GM12878 (cell line): ENCODE data around the gene GABRR1.

Experiments used
- CTCF ChIP-seq, 3 experiments: IDR thresholded peaks in 2 of 3; conservative IDR thresholded peaks in 1 of 3; 2 replicates each; pipeline ENCODE4 v1.5.1; 2011; ENCODE audit warnings: low read depth in 3 of 3, low read length in 3 of 3, mild to moderate bottlenecking in 3 of 3, control low read depth in 2 of 3, moderate library complexity in 2 of 3, inconsistent platforms in 1 of 3, mixed read lengths in 1 of 3; ENCODE audit not compliant: control insufficient read depth in 2 of 3, insufficient read depth in 1 of 3; ENCODE audit errors: extremely low read depth in 1 of 3
- ELK1 ChIP-seq: IDR thresholded peaks from 2 replicates; pipeline ENCODE4 v1.6.1; 2012; ENCODE audit warnings: low read depth, low read length, improper control_type of control experiment
- EZH2 ChIP-seq: IDR thresholded peaks from 2 replicates; pipeline ENCODE4 v1.6.1; 2012; ENCODE audit warnings: low read depth, mild to moderate bottlenecking, control low read depth, inconsistent platforms, low read length, borderline replicate concordance; ENCODE audit not compliant: control insufficient read depth
- FOXM1 ChIP-seq: IDR thresholded peaks from 2 replicates; pipeline ENCODE4 v1.6.1; 2012; ENCODE audit warnings: low read depth, mild to moderate bottlenecking, inconsistent platforms, low read length, moderate library complexity
- NR2C2 ChIP-seq: IDR thresholded peaks from 2 replicates; pipeline ENCODE4 v1.6.1; 2011; ENCODE audit warnings: borderline replicate concordance, low read depth; ENCODE audit not compliant: control insufficient read depth, insufficient read length
- POLR2A ChIP-seq: IDR thresholded peaks from 2 replicates; pipeline ENCODE4 v1.6.1; 2011; ENCODE audit warnings: low read depth, mild to moderate bottlenecking, low read length
- POLR2AphosphoS2 ChIP-seq: IDR thresholded peaks from 2 replicates; pipeline ENCODE4 v1.6.1; 2011; ENCODE audit warnings: low read depth, mild to moderate bottlenecking, low read length, improper control_type of control experiment, moderate library complexity
- SKIL ChIP-seq: fragments of 450-650 bp; IDR thresholded peaks from 2 replicates; pipeline ENCODE4 v1.6.1; 2017; ENCODE audit warnings: mild to moderate bottlenecking, low read depth, inconsistent platforms; ENCODE audit not compliant: poor library complexity, severe bottlenecking
- TAF1 ChIP-seq: IDR thresholded peaks from 2 replicates; pipeline ENCODE4 v1.6.1; 2011; ENCODE audit warnings: mild to moderate bottlenecking, low read depth, low read length, borderline replicate concordance

DNA sequence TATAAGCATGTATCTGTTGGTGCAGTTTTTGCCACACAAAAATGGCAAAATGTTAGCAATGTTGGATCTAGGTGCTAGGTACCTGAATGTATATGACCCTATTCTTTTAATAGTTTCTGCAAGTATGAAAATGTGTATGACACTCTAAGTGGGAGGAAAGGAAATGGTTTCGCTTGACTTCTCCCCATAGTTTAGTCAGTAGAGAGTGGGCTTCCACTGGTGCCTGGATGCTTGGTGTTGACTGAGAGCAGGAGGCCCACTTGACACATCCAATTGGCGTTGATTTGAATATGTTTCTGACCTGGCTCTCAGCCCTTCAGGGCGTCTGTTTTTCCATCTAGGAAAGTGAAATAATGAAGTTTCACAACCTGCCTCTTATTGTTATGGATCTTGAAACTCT lies 41.8 kb upstream of the GABRR1 start:
- TF ChIP-seq FOXM1 = no peak
- TF ChIP-seq ELK1 = no peak
- TF ChIP-seq TAF1 = no peak
- TF ChIP-seq NR2C2 = no peak
- TF ChIP-seq POLR2A = no peak
- no peak for TF ChIP-seq SKIL
- no peak for TF ChIP-seq CTCF (IDR thresholded peaks at IDR 0.05 in 2 of 3, conservative IDR thresholded peaks at IDR 0.05 in 1 of 3; ENCODE audit: control insufficient read depth in 2 of 3, extremely low read depth in 1 of 3, insufficient read depth in 1 of 3, low read depth in 3 of 3, low read length in 3 of 3)
- no peak for TF ChIP-seq POLR2AphosphoS2
- TF ChIP-seq EZH2 = no peak
